ENCODE results near the gene SIX5.
"Not testable (repeated sequence)": the region's sequence is repeated elsewhere in the genome, so short reads cannot be mapped to it uniquely, and the experiment has no call there.

- TF ChIP-seq EZH2 (IDR thresholded peaks at IDR 0.05; ENCODE audit: borderline replicate concordance, low read depth, low read length, poor library complexity, severe bottlenecking); CTCF (conservative IDR thresholded peaks at IDR 0.05; ENCODE audit: low read depth, low read length): not testable (repeated sequence)
These were observed 30.5 kb upstream of the SIX5 start for GRCh38 chr19:45799541-45799940.

All from A673 (cell line).